Cardiac septum (tissue), 1 donor: Measurements from ENCODE around the gene CNTNAP5. TPM values are rescaled to one million over a fixed set of nuclear protein-coding genes. Genes with fewer than 3 reads are reported as not detected.

Experiments used
- DNase-seq: peaks from one replicate; pipeline ENCODE4 v3.0.0-alpha.2; 2020; ENCODE audit warnings: low spot score
- intact Hi-C: fragments of 100-400 bp; cut with DNase I; formaldehyde crosslinking; loops from one replicate; pipeline ENCODE4 v1.14.0; 2022
- total RNA-seq: library from RNA; stranded (reverse); fragmentation: NEBNext Ultra II Directional; extraction: Animal tissue kit (Norgen Biotek cat#: 25700); gene quantifications from one replicate; pipeline ENCODE4 v1.2.1, GENCODE V29; 2021
- donor health status: DM: no; HTN: no; CAD: no.

The CNTNAP5 gene
- total RNA-seq, 1 donor from 2014 or later: not detected

DNA sequence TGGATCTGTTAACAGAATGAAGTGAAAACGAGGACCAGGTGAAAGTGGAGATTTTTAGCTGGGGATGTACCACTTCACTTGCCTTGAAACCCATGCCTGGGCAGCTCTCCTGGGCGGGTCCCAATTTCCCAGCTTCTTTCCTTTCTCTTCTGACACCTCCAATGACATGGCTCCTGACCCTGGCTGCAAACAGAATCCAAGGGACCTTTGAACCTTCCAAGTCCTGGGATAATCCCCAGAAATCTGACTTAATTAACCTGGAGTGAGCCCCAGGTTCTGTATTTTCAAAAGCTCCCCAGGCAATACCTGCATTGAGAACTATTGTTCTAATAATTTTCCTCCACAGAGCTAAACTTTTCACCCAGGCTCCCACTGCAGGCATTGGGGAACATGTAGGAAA is 495.9 kb downstream of the CNTNAP5 start:
- intact Hi-C loops: no loop called here
- DNase-seq: no peak

- DNase-seq: no peak
- intact Hi-C loops: no loop called here
Observed at GRCh38 chr2:124523096-124523495, 498.0 kb downstream of the CNTNAP5 start.

DNA sequence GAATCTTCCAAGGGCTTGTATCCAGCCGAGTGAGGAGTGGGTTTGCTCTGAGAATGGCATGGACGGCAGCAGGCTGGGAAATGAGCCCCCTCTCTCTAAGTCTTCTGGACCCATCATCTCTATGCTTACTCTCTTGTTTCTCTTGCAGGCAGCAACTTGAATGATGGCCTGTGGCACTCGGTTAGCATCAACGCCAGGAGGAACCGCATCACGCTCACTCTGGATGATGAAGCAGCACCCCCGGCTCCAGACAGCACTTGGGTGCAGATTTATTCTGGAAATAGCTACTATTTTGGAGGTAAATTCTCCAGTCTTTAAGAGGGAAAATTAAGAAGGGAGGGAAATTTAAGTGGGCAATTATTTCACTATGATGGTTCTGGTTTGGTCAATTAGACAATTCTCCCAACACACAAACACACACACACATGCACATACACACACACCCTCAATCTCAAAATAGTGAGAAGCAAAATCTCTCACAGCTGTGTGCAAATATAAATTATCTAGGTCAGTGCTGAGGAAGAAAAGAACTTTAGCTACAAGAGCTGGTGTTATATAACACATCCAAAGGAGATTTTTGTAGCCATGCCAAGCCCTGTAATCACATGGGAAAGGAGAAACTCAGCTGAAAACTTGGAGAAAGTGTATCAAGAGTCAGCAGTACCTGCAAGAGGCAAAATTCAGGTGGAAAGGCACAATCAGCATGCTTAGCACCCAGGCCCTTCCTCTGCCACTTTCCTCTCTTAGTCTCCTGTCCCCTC is 499.2 kb downstream of the CNTNAP5 start:
- intact Hi-C loops: no loop called here
- DNase-seq: no peak

GRCh38 chr2:124526221-124526620 is 501.1 kb downstream of the CNTNAP5 start:
- DNase-seq: no peak
- intact Hi-C loops: no loop called here

DNA sequence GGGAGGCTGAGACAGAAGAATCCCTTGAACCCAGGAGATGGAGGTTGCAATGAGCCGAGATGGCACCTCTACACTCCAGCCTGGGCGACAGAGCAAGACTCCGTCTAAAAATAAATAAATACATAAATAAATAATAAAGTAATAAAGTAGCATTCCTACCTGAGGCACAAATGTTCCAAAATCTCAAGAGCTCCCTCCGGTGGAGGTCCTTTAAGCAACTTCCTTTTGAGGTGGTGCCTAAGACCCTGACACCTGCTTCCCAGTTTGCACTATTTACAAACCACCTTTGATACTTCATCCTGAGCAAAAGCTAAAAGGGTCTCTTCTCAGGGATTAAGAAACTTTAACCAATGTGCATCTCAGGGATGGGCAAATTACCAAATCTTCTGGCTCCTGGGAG is 505.1 kb downstream of the CNTNAP5 start:
- intact Hi-C loops: no loop called here
- DNase-seq: no peak

- intact Hi-C loops: no loop called here
Observed at GRCh38 chr2:124533226-124533954, 508.3 kb downstream of the CNTNAP5 start.

GRCh38 chr2:124534028-124534427 is 508.9 kb downstream of the CNTNAP5 start:
- intact Hi-C loops: no loop called here
- no peak for DNase-seq

More at GRCh38 chr2:124533226-124533954, 508.3 kb downstream of the CNTNAP5 start:
- no peak for DNase-seq

DNA sequence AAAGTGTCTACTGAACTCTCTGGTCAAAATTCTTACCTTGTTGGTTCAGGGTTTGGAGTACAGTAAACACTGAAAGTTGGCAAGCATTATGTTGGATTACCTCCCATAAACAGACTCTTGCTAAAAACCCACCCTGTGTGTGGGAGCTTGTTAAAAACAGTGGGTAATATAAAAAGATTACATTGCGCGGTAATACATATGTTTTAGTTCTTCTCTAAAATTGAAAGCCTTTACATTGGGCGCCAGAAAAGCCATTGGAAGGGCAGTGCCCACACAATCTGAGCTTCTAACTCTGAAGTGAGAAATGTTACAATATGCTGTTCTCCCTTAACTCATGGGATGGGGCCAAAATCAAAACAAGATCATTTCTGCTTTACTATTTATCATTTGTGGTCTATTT is 510.7 kb downstream of the CNTNAP5 start:
- DNase-seq: no peak
- intact Hi-C loops: no loop called here

- no peak for DNase-seq
- intact Hi-C loops: no loop called here
Observed at GRCh38 chr2:124536591-124536990, 511.5 kb downstream of the CNTNAP5 start.

GRCh38 chr2:124538549-124538948 is 513.5 kb downstream of the CNTNAP5 start:
- intact Hi-C loops: no loop called here

DNA sequence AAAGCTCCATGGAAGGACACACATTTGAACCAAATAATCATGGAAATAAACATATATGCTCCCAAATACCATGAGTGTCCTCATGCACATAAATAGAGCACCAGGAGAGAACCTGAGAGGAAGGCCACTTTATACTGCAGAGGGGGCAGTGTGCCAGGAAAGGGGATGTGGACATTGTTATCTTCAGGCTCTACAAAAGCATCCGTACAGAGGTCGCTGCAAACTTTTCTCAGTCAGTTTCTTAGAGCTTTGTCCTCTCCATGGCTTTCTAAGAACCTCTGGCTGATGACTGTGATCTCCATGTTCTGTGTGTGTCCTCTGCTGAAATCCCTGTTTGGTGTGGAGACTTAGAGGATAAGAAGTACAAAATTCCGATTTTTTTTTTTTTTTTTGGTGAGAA is 515.7 kb downstream of the CNTNAP5 start:
- intact Hi-C loops: no loop called here
- no peak for DNase-seq

More at GRCh38 chr2:124538549-124538948, 513.5 kb downstream of the CNTNAP5 start:
- no peak for DNase-seq

DNA sequence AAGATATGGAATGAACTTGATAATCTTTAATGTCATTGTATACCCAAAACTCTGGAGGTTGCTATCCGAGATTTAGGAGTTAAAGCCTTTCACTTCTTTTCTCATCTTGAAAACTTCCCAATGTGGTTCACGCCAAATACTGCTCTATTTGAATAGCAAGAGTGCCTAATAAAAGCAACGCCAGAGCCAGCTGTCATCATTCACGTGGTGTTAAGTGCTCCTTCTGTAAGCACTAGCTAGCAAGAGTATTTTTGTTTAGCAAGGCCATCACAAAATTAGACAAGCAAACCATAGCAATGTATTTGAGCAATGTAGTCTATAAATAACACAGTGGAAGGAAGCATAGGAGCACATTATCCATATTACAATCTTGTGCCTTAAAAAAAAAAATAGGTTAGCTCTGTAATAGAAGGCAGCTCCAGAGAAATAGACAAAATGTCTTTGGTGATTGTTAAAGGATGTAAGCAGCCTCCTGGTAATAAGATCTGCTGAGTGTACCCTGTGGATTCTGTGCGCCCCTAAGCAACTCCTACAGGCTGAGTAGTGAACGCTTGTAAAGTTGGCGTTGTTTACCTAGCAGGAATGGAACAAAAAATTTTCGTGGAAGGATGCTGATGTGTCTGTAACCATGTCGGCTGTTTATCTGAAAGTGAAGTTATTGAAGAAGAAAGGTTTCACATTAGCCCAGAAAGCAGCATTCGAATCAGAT is 518.0 kb downstream of the CNTNAP5 start:
- intact Hi-C loops: no loop called here
- no peak for DNase-seq

DNA sequence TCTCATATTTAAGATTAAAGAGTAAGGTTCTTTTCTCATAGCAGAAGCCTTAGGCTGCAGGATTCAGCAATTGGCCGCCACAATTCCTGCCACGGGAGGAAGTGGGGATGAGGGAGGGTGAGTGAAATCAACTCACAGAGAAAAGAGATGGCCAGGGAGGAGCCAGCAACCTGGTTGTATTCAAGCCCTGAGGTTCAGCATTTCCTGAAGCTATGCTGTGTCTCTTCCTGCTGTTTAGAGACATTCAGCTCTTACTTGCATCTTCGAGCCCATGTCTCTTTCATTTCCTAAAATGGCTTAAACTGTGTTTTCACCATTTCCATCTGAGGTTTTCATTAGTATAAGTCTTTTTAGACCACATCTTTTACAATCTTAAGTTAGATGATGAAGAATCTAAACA is 522.6 kb downstream of the CNTNAP5 start:
- no peak for DNase-seq
- intact Hi-C loops: no loop called here

- no peak for DNase-seq
- intact Hi-C loops: no loop called here
Observed at GRCh38 chr2:124558277-124558905, 533.3 kb downstream of the CNTNAP5 start.

DNA sequence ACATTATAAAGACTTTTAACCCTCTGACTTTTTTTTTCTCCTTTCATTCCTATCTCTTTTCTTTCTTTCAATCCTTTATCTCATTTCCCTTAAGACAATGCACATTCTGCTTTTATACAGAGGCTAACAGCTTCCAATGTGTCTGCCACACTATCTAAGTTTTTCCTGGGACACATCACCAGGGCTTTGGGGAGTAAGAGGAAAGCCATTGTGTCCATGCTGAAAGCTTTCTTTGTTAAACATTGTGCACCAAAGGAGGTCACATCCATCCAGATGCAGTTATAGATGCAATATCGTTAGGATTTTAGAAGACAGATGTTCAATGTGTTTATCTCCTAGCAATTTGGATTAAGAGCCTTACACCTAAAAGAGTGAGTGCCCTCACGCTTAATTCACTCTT is 534.1 kb downstream of the CNTNAP5 start:
- intact Hi-C loops: no loop called here
- no peak for DNase-seq

GRCh38 chr2:124560592-124561112 is 535.6 kb downstream of the CNTNAP5 start:
- no peak for DNase-seq
- intact Hi-C loops: no loop called here

DNA sequence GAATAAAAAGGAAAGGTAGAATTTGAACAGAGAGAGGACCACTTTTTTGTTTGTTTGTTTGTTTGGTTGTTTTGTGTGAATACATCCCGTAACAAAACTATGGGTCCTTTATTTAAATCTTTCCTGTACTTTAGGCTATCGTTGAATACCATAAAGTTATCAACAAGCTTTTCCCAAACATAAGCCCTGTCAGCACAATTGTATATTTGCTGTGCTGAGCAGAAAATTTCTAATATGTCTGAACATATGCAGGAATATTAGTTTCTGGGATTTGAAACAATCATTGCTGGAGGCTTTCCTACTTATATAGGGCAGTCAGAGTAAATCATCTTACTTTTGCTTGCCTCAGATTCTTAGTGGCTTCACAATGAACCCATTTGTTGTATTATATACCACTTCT is 536.4 kb downstream of the CNTNAP5 start:
- intact Hi-C loops: no loop called here
- no peak for DNase-seq

DNA sequence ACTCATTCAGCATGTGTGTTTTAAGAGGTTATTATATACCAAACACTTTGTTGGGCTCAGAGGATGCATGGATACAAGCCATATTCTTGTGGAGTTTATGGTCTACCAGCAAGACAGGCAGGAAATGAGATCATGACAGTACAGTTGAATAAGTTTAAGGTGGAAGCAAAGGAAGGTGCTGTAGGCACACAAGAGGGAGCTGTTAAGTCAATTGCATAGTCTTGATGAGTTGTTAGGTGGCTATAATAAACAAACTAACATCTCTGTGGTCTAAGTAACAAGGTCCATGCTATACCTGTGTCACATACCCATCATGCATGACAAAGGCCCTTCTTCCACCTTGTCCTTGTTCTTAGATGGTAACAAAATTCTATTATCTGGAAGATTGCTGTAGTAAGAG is 538.3 kb downstream of the CNTNAP5 start:
- no peak for DNase-seq
- intact Hi-C loops: no loop called here

GRCh38 chr2:124566518-124566970 is 541.5 kb downstream of the CNTNAP5 start:
- no peak for DNase-seq
- intact Hi-C loops: no loop called here

DNA sequence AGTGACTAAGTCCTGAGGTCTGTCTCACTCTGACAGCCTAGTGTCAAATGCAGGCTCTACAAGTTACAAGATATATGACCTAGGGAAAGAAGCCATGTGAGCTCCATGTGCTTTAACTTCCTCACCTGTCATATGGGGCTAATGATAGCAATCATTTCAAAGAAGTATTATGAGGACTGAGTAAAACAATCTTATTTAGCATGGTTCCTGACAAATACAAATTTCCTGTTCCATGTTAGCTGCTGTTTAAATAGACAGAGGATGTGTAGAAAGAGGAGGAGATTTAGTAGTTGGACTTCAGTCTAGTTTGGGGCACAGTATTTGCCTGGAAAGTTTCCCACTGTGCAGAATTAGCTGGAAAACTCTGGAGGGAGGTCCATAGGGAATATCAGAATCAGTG is 545.8 kb downstream of the CNTNAP5 start:
- DNase-seq: no peak
- intact Hi-C loops: no loop called here
